CD4-positive, alpha-beta T cell (primary cell): ENCODE results near the gene MRPL32. TPM values are rescaled to one million over a fixed set of nuclear protein-coding genes. Genes with fewer than 3 reads are reported as not detected.

Experiments
- ATAC-seq: fragments of 200-7000 bp; cut with Tn5 transposase; one replicate; pipeline ENCODE4 v1.10.0; 2022; ENCODE audit warnings: mild to moderate bottlenecking; ENCODE audit not compliant: poor library complexity
- CTCF ChIA-PET: fragments of 350-600 bp; sonication (Branson Sonifier 250); formaldehyde crosslinking; loops from one replicate; lab custom pipeline; 2021; ENCODE audit warnings: antibody characterized with exemption, inconsistent platforms; lab: Charles Lee
- POLR2A ChIA-PET: fragments of 350-600 bp; sonication (Branson Sonifier 250); formaldehyde crosslinking; loops from one replicate; lab custom pipeline; 2021; ENCODE audit warnings: antibody characterized with exemption, inconsistent platforms; lab: Charles Lee
- DNase-seq, 14 experiments: peaks; one replicate each; pipeline ENCODE4 v3.0.0-alpha.2; 2013 to 2020; ENCODE audit warnings: mixed read lengths in 2 of 14
- H3K27ac ChIP-seq, 2 donors: one replicate each; pipeline versions ENCODE4 v1.5.1 to v1.7.0; 2013; ENCODE audit warnings: low read length in 2 of 2, low read depth in 1 of 2, mild to moderate bottlenecking in 1 of 2
- H3K27me3 ChIP-seq, 2 experiments: 1 replicate in 1 of 2; 2 replicates in 1 of 2; pipeline versions ENCODE4 v1.6.1 to v1.7.0; 2013; ENCODE audit warnings: low read length in 2 of 2, control low read depth in 1 of 2, mild to moderate bottlenecking in 1 of 2, moderate library complexity in 1 of 2; ENCODE audit not compliant: insufficient read depth in 2 of 2, control insufficient read depth in 1 of 2
- H3K36me3 ChIP-seq: one replicate; pipeline ENCODE4 v1.6.1; 2013; ENCODE audit warnings: low read length, control low read depth; ENCODE audit not compliant: insufficient read depth
- H3K4me1 ChIP-seq: one replicate; pipeline ENCODE4 v1.6.1; 2013; ENCODE audit warnings: low read length, control low read depth; ENCODE audit not compliant: insufficient read depth
- H3K4me3 ChIP-seq: one replicate; pipeline ENCODE4 v1.5.1; 2013; ENCODE audit warnings: mild to moderate bottlenecking, low read length, moderate library complexity
- H3K9me3 ChIP-seq, 2 experiments: 1 replicate in 1 of 2; 2 replicates in 1 of 2; pipeline versions ENCODE4 v1.6.1 to v1.7.0; 2013; ENCODE audit warnings: low read length in 2 of 2, mild to moderate bottlenecking in 2 of 2, control low read depth in 1 of 2, moderate library complexity in 1 of 2; ENCODE audit not compliant: control insufficient read depth in 1 of 2, insufficient read depth in 1 of 2
- H3K27ac Mint-ChIP-seq: one replicate; pipeline ENCODE4 v1.8.0; 2020; ENCODE audit warnings: mixed read lengths
- H3K27me3 Mint-ChIP-seq: one replicate; pipeline ENCODE4 v1.8.0; 2021; ENCODE audit warnings: mixed read lengths
- H3K36me3 Mint-ChIP-seq: one replicate; pipeline ENCODE4 v1.8.0; 2021; ENCODE audit warnings: low read depth, mixed read lengths
- H3K4me1 Mint-ChIP-seq: one replicate; pipeline ENCODE4 v1.8.0; 2021; ENCODE audit warnings: low read depth, mixed read lengths
- H3K4me3 Mint-ChIP-seq: one replicate; pipeline ENCODE4 v1.8.0; 2020; ENCODE audit warnings: mild to moderate bottlenecking, mixed read lengths
- H3K9me3 Mint-ChIP-seq: one replicate; pipeline ENCODE4 v1.8.0; 2020; ENCODE audit warnings: mixed read lengths
- CTCF ChIP-seq: fragments of 200-600 bp; IDR thresholded peaks from one replicate; pipeline ENCODE4 v1.8.0; 2022; ENCODE audit warnings: antibody characterized with exemption, mild to moderate bottlenecking
- intact Hi-C, 2 experiments: fragments of 100-400 bp; cut with DNase I in 1 of 2; cut with micrococcal nuclease in 1 of 2; formaldehyde crosslinking; loops; one replicate each; pipeline versions ENCODE4 v1.15.1 to v1.9.0; 2023 to 2025; cut with DNase I, micrococcal nuclease
- total RNA-seq, 174 experiments: library from RNA in 2 of 174; stranded (reverse) in 2 of 174; gene quantifications; one replicate each; pipeline ENCODE4 v1.2.3 and lab custom pipeline; 2021 to 2026

The MRPL32 gene
- total RNA-seq, 2 experiments from 2014 or later = 57.1 to 60.7 TPM

- Histone ChIP-seq H3K27ac (no peak overlapping the region), H3K4me1 (no peaks in the 10 kb centered on the region), H3K36me3 (peaks cover 44% of the 10 kb centered on the region), H3K9me3 (no peaks in the 10 kb centered on the region), H3K4me3 (no peak overlapping the region), H3K27me3 (no peaks in the 10 kb centered on the region)
- CTCF ChIA-PET = interaction anchor here (0.7 kb wide), 1 partner anchor 900 kb away, joined by 4 read pairs; no protein-coding TSS in a partner anchor
- Mint-ChIP-seq H3K36me3 (peaks cover 52% of the 10 kb centered on the region), H3K9me3 (no peaks in the 10 kb centered on the region), H3K4me1 (peaks cover 12% of the 10 kb centered on the region), H3K27ac (peak overlapping the region; percentile 18), H3K27me3 (no peaks in the 10 kb centered on the region), H3K4me3 (no peak overlapping the region)
- no peak for TF ChIP-seq CTCF
- POLR2A ChIA-PET = no interaction called here
- ATAC-seq = no peak
- intact Hi-C loops = loop anchor here (2.0 to 10.0 kb wide), 4 partner anchors 321 to 899 kb away; no protein-coding TSS in a partner anchor
- peak in 1 of 14 experiments; percentile 22 for DNase-seq
Measured at GRCh38 chr7:42939457-42940240, 7.5 kb downstream of the MRPL32 start.

- no peak overlapping the region for H3K27ac ChIP-seq
- no peak overlapping the region for H3K27ac Mint-ChIP-seq
- ATAC-seq (peak; percentile 72), DNase-seq (peak; percentile 58 to 80 (median 71))
- peaks cover 4% of the 10 kb centered on the region for H3K4me1 Mint-ChIP-seq
- peaks cover 39% of the 10 kb centered on the region for H3K36me3 Mint-ChIP-seq
- CTCF ChIA-PET = interaction anchor here (0.8 to 1.2 kb wide), 6 partner anchors 9 to 898 kb away, joined by 3 to 12 read pairs (median 4); partner anchors contain the start of genes MRPL32 and PSMA2
- no peaks in the 10 kb centered on the region for H3K27me3 ChIP-seq
- peaks cover 30% of the 10 kb centered on the region for H3K36me3 ChIP-seq
- H3K4me1 ChIP-seq = peaks cover 4% of the 10 kb centered on the region
- H3K9me3 Mint-ChIP-seq = no peaks in the 10 kb centered on the region
- H3K4me3 Mint-ChIP-seq = no peak overlapping the region
- no peak overlapping the region for H3K4me3 ChIP-seq
- no peaks in the 10 kb centered on the region for H3K9me3 ChIP-seq
- H3K27me3 Mint-ChIP-seq = no peaks in the 10 kb centered on the region
- TF ChIP-seq CTCF = peak; percentile 87
- POLR2A ChIA-PET = interaction anchor here (0.6 to 1.2 kb wide), 4 partner anchors 9 to 898 kb away, joined by 3 to 8 read pairs (median 4); partner anchors contain the start of genes COA1, MRPL32, PSMA2 and STK17A
- intact Hi-C loops = loop anchor here (1.0 to 10.0 kb wide), 5 partner anchors 320 to 898 kb away; no protein-coding TSS in a partner anchor
Measured at GRCh38 chr7:42940985-42941847, 9.0 kb downstream of the MRPL32 start.
